ENCODE data around the gene AGBL4.
"Not testable (repeated sequence)": the region's sequence is repeated elsewhere in the genome, so short reads cannot be mapped to it uniquely, and the experiment has no call there.

- TF ChIP-seq CTCF (IDR thresholded peaks at IDR 0.05); ZFX (IDR thresholded peaks at IDR 0.05; ENCODE audit: borderline replicate concordance): not testable (repeated sequence)
Observed at GRCh38 chr1:49257211-49258049, 766.3 kb downstream of the AGBL4 start.

Measured in 22Rv1 (cell line).